Tibial nerve (tissue), 4 donors: Measurements from ENCODE around the gene TGM4. TPM values are rescaled to one million over a fixed set of nuclear protein-coding genes. Genes with fewer than 3 reads are reported as not detected.

Experiments
- DNase-seq, 2 donors: peaks; one replicate each; pipeline ENCODE4 v3.0.0-alpha.2; 2019; ENCODE audit warnings: low spot score in 2 of 2
- H3K27ac ChIP-seq, 4 donors: fragments of 200-600 bp; sonication (generic) in 3 of 4; one replicate each; pipeline ENCODE4 v1.5.1; 2017 to 2019; ENCODE audit warnings: mild to moderate bottlenecking in 1 of 4
- H3K27me3 ChIP-seq, 2 donors: fragments of 200-600 bp; sonication (generic) in 1 of 2; one replicate each; pipeline versions ENCODE4 v1.5.1 to v1.6.0; 2017 to 2019
- H3K36me3 ChIP-seq, 3 donors: fragments of 200-600 bp; sonication (generic); one replicate each; pipeline ENCODE4 v1.5.1; 2018 to 2019
- H3K4me1 ChIP-seq, 4 donors: fragments of 200-600 bp; sonication (generic) in 3 of 4; one replicate each; pipeline ENCODE4 v1.5.1; 2017 to 2019
- H3K4me3 ChIP-seq, 4 donors: fragments of 200-600 bp; sonication (generic) in 3 of 4; one replicate each; pipeline ENCODE4 v1.5.1; 2017 to 2019; ENCODE audit warnings: mild to moderate bottlenecking in 1 of 4, moderate library complexity in 1 of 4
- H3K9me3 ChIP-seq, 4 donors: fragments of 200-600 bp; sonication (generic) in 3 of 4; one replicate each; pipeline ENCODE4 v1.5.1; 2017 to 2019
- CTCF ChIP-seq, 5 experiments: fragments of 200-600 bp in 3 of 5; fragments of 450-650 bp in 2 of 5; sonication (generic) in 3 of 5; IDR thresholded peaks; one replicate each; pipeline ENCODE4 v1.5.1; 2016 to 2019; ENCODE audit warnings: antibody characterized with exemption in 5 of 5, mild to moderate bottlenecking in 3 of 5, moderate library complexity in 2 of 5
- EP300 ChIP-seq, 2 donors: sonication (generic); formaldehyde crosslinking; IDR thresholded peaks; one replicate each; pipeline ENCODE4 v1.6.1; 2017; ENCODE audit warnings: antibody characterized with exemption in 2 of 2, mild to moderate bottlenecking in 1 of 2
- POLR2A ChIP-seq, 2 donors: fragments of 450-650 bp; IDR thresholded peaks; one replicate each; pipeline ENCODE4 v1.6.1; 2017; ENCODE audit warnings: antibody characterized with exemption in 2 of 2, mild to moderate bottlenecking in 2 of 2, moderate library complexity in 2 of 2
- WGBS, 2 donors: methylation state at CpG; one replicate each; pipeline ENCODE4 v1.1.5; 2018; 5-methylcytosine and 5-hydroxymethylcytosine counted together
- total RNA-seq, 4 donors: library from RNA; depleted of rRNA; stranded (reverse); fragments of >200 nt; gene quantifications; one replicate each; pipeline ENCODE4 v1.1.0, GENCODE V29; 2016

Gene TGM4
- total RNA-seq, 4 donors from 2014 or later = not detected

- no peak overlapping the region for H3K27ac ChIP-seq
- TF ChIP-seq CTCF (IDR thresholded peaks at IDR 0.05) (no peak), EP300 (IDR thresholded peaks at IDR 0.05) (no peak), POLR2A (IDR thresholded peaks at IDR 0.05) (no peak)
- WGBS, 2 donors = 42 to 43% methylated on average over 2 of the region's 2 CpGs
- no peak overlapping the region for H3K4me3 ChIP-seq
- H3K4me1 ChIP-seq = no peaks in the 10 kb centered on the region
- DNase-seq = no peak
- no peaks in the 10 kb centered on the region for H3K36me3 ChIP-seq
- H3K27me3 ChIP-seq = no peaks in the 10 kb centered on the region
- H3K9me3 ChIP-seq = no peaks in the 10 kb centered on the region
These were observed 18.7 kb downstream of the TGM4 start for GRCh38 chr3:44893097-44893496.

GRCh38 chr3:44894485-44894884 lies 20.1 kb downstream of the TGM4 start:
- H3K4me1 ChIP-seq = no peaks in the 10 kb centered on the region
- H3K27ac ChIP-seq = no peak overlapping the region
- no peak for DNase-seq
- no peaks in the 10 kb centered on the region for H3K27me3 ChIP-seq
- no peaks in the 10 kb centered on the region for H3K9me3 ChIP-seq
- no peak overlapping the region for H3K4me3 ChIP-seq
- TF ChIP-seq CTCF (IDR thresholded peaks at IDR 0.05) = no peak
- TF ChIP-seq EP300 (IDR thresholded peaks at IDR 0.05) = no peak
- TF ChIP-seq POLR2A (IDR thresholded peaks at IDR 0.05) = no peak
- 47 to 51% methylated on average over 5 of the region's 5 CpGs for WGBS, 2 donors
- no peaks in the 10 kb centered on the region for H3K36me3 ChIP-seq

- no peaks in the 10 kb centered on the region for H3K4me1 ChIP-seq
- no peaks in the 10 kb centered on the region for H3K9me3 ChIP-seq
- DNase-seq = no peak
- TF ChIP-seq POLR2A (IDR thresholded peaks at IDR 0.05) (no peak), CTCF (IDR thresholded peaks at IDR 0.05) (no peak), EP300 (IDR thresholded peaks at IDR 0.05) (no peak)
- no peak overlapping the region for H3K27ac ChIP-seq
- H3K4me3 ChIP-seq = no peak overlapping the region
- WGBS, 2 donors = 77 to 81% methylated on average over 2 of the region's 2 CpGs
- H3K36me3 ChIP-seq = no peaks in the 10 kb centered on the region
- H3K27me3 ChIP-seq = no peaks in the 10 kb centered on the region
These were observed 22.0 kb downstream of the TGM4 start for GRCh38 chr3:44896440-44896839.

- 39 to 43% methylated on average over 12 to 13 of the region's 13 CpGs for WGBS, 2 donors
These were observed 25.4 kb downstream of the TGM4 start for GRCh38 chr3:44899683-44900367.

More at GRCh38 chr3:44899683-44900367, 25.4 kb downstream of the TGM4 start:
- Histone ChIP-seq H3K4me3 (no peak overlapping the region), H3K27ac (no peak overlapping the region), H3K4me1 (no peaks in the 10 kb centered on the region), H3K9me3 (no peaks in the 10 kb centered on the region), H3K36me3 (no peaks in the 10 kb centered on the region), H3K27me3 (no peaks in the 10 kb centered on the region)
- TF ChIP-seq POLR2A (IDR thresholded peaks at IDR 0.05) (no peak), CTCF (IDR thresholded peaks at IDR 0.05) (no peak), EP300 (IDR thresholded peaks at IDR 0.05) (no peak)
- no peak for DNase-seq
